Gastrocnemius medialis (tissue), 4 donors: ENCODE data around the gene IGFBPL1.

Experiments used
- CTCF ChIP-seq, 5 experiments: fragments of 450-650 bp in 3 of 5; fragments of 200-600 bp in 2 of 5; sonication (generic) in 2 of 5; IDR thresholded peaks in 4 of 5; conservative IDR thresholded peaks in 1 of 5; 1 replicate in 4 of 5; 2 replicates in 1 of 5; pipeline ENCODE4 v1.5.1; 2016 to 2019; ENCODE audit warnings: antibody characterized with exemption in 5 of 5, mild to moderate bottlenecking in 3 of 5, moderate library complexity in 3 of 5
- POLR2A ChIP-seq, 2 donors: fragments of 450-650 bp; IDR thresholded peaks; one replicate each; pipeline ENCODE4 v1.6.1; 2017; ENCODE audit warnings: antibody characterized with exemption in 2 of 2, mild to moderate bottlenecking in 2 of 2, moderate library complexity in 2 of 2

- TF ChIP-seq CTCF (IDR thresholded peaks at IDR 0.05 in 4 of 5, conservative IDR thresholded peaks at IDR 0.05 in 1 of 5) (no peak), POLR2A (IDR thresholded peaks at IDR 0.05) (no peak)
Measured at GRCh38 chr9:38434365-38434764, 10.1 kb upstream of the IGFBPL1 start.
